B cell (primary cell): ENCODE measurements around the gene VIPR2.
"Not testable (repeated sequence)": the region's sequence is repeated elsewhere in the genome, so short reads cannot be mapped to it uniquely, and the experiment has no call there.

Experiments
- CTCF ChIP-seq: fragments of 200-600 bp; IDR thresholded peaks from one replicate; pipeline ENCODE4 v1.8.0; 2022; ENCODE audit warnings: antibody characterized with exemption, mild to moderate bottlenecking
- EZH2 ChIP-seq: IDR thresholded peaks from 2 replicates; pipeline ENCODE4 v1.6.1; 2012; ENCODE audit warnings: borderline replicate concordance, low read depth, mild to moderate bottlenecking, moderate library complexity, low read length; ENCODE audit not compliant: insufficient read depth, poor library complexity, severe bottlenecking

DNA sequence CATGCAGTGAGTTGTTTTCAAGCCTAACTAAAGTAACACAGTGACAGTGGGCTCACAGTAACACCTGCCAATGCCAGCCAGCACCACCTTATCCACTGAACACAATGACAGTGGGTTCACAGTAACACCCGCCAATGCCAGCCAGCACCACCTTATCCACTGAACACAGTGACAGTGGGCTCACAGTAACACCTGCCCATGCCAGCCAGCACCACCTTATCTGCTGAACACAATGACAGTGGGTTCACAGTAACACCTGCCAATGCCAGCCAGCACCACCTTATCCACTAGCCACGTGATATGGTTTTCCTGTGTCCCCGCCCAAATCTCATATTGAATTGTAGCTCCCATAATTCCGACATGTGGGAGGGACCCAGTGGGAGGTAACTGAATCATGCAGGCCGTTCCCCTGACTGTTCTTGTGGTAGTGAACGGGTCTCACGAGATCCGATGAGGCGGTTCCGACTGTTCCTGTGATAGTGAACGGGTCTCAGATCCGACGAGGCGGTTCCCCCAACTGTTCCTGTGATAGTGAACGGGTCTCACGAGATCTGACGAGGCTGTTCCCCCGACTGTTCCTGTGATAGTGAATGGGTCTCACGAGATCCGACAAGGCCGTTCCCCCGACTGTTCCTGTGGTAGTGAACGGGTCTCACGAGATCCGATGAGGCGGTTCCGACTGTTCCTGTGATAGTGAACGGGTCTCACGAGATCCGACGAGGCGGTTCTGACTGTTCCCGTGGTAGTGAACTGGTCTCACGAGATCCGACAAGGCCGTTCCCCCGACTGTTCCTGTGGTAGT, 44.2 kb downstream of the VIPR2 start:
- TF ChIP-seq CTCF, EZH2: not testable (repeated sequence)
